ENCODE measurements around the gene CCDC57. TPM values are rescaled to one million over a fixed set of nuclear protein-coding genes. Genes with fewer than 3 reads are reported as not detected.

CCDC57 gene
- total and polyA plus RNA-seq, 8 donors, result 43.9 to 166 (median 75.4) TPM

DNA sequence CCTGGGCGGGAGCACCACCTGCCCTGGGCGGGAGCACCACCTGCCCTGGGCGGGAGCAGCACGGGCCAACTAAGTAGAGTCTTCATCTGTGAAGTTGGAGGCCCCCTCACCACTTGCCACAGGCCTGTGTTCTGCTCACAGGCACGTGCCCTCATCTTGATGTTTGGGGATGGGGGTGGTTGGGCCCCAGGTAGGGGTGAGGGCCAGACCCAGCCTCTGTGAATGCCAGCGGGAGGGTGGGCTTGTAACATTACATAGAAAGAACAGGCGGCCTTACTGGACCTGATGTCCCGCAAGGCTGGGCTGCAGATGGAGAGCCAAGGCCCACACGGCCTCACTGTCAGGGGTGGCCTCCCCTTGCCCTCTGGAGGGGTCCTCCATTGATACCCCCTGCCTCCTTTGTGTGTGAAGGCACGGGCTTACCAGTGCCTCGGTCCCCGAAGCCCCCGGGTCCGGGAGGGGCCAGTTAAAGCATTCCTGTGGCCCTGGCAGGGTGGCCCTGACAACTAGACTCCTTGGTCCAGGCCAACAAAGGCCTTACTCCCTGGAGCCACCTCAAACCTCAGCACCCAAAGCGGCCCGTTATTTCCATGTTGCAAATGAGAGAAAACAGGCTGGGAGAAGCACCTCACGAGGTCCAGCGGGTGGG, 15.1 kb upstream of the CCDC57 start:
- Histone ChIP-seq H3K27ac (peak overlapping the region; percentile 91 to 99 (median 92)), H3K36me3 (no peaks in the 10 kb centered on the region), H3K4me1 (peaks cover 35 to 63% (median 50%) of the 10 kb centered on the region in 4 donors), H3K9me3 (no peaks in the 10 kb centered on the region), H3K4me3 (peak overlapping the region; percentile 61 to 75 (median 68)), H3K27me3 (peaks cover 0 to 4% (median 0%) of the 10 kb centered on the region in 3 donors)
- WGBS, 5 donors, result 60 to 69% (median 63%) methylated on average over 9 to 18 of the region's 18 CpGs
- intact Hi-C loops (cut with DNase I; ENCODE audit: low total_unique reads), result no loop called here
- TF ChIP-seq POLR2AphosphoS5 (IDR thresholded peaks at IDR 0.05) (no peak), CTCF (IDR thresholded peaks at IDR 0.05) (no peak), POLR2A (IDR thresholded peaks at IDR 0.05) (no peak), EP300 (IDR thresholded peaks at IDR 0.05) (no peak)
- DNase-seq, result no peak

DNA sequence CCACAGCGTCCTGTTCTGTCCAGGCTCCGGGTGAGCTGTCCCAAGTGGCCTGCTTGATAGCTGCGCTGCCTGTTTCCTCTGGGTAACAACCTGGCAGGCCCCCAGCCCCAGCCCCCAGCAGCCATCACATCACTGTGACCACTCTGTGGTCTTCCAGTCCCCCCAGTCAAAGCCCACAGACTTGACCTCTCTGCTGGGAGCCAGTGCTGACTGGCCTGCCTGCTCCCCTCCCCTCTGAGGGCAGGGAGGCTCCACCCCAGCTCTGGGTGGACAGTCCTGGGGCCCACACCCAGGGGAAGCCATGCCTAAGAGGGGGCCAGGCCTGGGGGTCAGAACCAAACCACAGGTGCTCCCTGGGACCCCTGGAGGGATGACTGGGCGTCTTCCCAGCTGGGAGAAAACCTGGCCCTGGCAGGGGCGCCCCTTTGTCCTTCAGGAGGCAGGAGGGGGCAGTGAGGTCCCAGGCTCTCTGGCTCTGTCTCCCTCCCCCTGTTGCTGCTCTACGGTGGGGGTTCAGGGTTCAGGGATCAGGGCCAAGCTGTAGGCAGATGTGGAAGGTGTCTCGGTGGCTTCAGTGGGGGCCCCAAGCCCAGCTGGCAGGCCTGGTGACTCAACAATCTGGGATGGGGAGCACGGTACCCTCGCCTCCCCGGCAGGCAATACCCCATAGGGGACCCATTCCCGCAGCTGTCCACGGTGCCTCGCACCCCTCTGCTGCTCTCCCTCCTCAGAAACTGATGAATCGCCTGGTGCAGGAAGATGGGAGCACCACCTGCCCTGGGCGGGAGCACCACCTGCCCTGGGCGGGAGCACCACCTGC, 14.4 kb upstream of the CCDC57 start:
- no peaks in the 10 kb centered on the region for H3K9me3 ChIP-seq
- peaks cover 0 to 4% (median 0%) of the 10 kb centered on the region in 3 donors for H3K27me3 ChIP-seq
- no peak overlapping the region for H3K4me3 ChIP-seq
- TF ChIP-seq EP300 (IDR thresholded peaks at IDR 0.05) (no peak), POLR2A (IDR thresholded peaks at IDR 0.05) (no peak), POLR2AphosphoS5 (IDR thresholded peaks at IDR 0.05) (no peak), CTCF (IDR thresholded peaks at IDR 0.05) (no peak)
- no peak for DNase-seq
- H3K36me3 ChIP-seq, result no peaks in the 10 kb centered on the region
- 80 to 98% (median 87%) methylated on average over 5 to 16 of the region's 16 CpGs for WGBS, 5 donors
- H3K4me1 ChIP-seq, result peaks cover 28 to 56% (median 43%) of the 10 kb centered on the region in 4 donors
- peak overlapping the region in 1 of 5 donors; percentile 97 for H3K27ac ChIP-seq
- intact Hi-C loops (cut with DNase I; ENCODE audit: low total_unique reads), result no loop called here

DNA sequence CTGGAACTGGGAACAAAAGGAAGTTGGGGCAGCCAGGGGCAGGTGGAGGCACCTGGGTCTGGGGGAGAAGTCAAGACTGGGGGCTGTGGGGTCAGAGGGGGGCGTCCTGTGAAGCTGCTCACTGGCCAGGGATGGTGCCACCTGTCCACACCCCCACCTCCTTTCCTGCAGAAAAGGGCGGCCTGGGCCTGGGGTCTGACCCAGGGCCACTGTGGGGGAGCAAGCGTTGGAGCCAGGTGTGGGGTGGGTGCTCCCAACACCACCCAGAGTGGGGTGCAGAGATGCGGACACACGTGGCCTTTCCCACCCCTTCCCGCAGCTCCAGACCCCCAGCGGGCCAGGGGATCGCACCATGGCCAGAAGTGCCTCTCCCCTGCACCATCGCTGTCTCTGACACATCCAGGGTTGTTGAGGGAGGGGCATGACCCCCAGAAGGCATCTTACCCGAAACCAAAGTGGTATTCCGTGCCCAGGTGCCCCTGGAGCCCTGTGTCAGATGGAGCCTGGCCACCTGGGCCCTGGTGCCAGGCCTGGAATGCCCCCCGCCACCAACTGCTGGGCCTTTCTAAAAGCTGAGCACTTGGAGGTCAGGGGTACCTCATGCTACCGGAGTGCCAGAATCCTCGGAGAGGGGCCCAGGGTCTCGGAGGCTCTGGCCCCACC, 13.6 kb upstream of the CCDC57 start:
- TF ChIP-seq POLR2A (IDR thresholded peaks at IDR 0.05) (no peak), EP300 (IDR thresholded peaks at IDR 0.05) (no peak), CTCF (IDR thresholded peaks at IDR 0.05) (no peak), POLR2AphosphoS5 (IDR thresholded peaks at IDR 0.05) (no peak)
- Histone ChIP-seq H3K36me3 (no peaks in the 10 kb centered on the region), H3K9me3 (no peaks in the 10 kb centered on the region), H3K4me3 (no peak overlapping the region), H3K27me3 (peaks cover 0 to 4% (median 0%) of the 10 kb centered on the region in 3 donors), H3K4me1 (peaks cover 21 to 48% (median 36%) of the 10 kb centered on the region in 4 donors), H3K27ac (no peak overlapping the region)
- WGBS, 5 donors, result 86 to 92% (median 88%) methylated on average over 12 to 15 of the region's 15 CpGs
- intact Hi-C loops (cut with DNase I; ENCODE audit: low total_unique reads), result no loop called here
- DNase-seq, result no peak

- H3K27ac ChIP-seq, result no peak overlapping the region
- TF ChIP-seq EP300 (IDR thresholded peaks at IDR 0.05) (no peak), CTCF (IDR thresholded peaks at IDR 0.05) (no peak), POLR2A (IDR thresholded peaks at IDR 0.05) (no peak), POLR2AphosphoS5 (IDR thresholded peaks at IDR 0.05) (no peak)
- no peaks in the 10 kb centered on the region for H3K9me3 ChIP-seq
- peaks cover 0 to 4% (median 0%) of the 10 kb centered on the region in 3 donors for H3K27me3 ChIP-seq
- intact Hi-C loops (cut with DNase I; ENCODE audit: low total_unique reads), result no loop called here
- H3K36me3 ChIP-seq, result no peaks in the 10 kb centered on the region
- peaks cover 15 to 41% (median 28%) of the 10 kb centered on the region in 4 donors for H3K4me1 ChIP-seq
- 61 to 77% (median 67%) methylated on average over 18 to 24 of the region's 24 CpGs for WGBS, 5 donors
- DNase-seq, result no peak
- no peak overlapping the region for H3K4me3 ChIP-seq
These were observed 12.9 kb upstream of the CCDC57 start for GRCh38 chr17:82225368-82226029.

All from stomach (tissue), 9 donors.